Measurements from ENCODE around the gene RASGRF2.

RASGRF2 gene, protein sequence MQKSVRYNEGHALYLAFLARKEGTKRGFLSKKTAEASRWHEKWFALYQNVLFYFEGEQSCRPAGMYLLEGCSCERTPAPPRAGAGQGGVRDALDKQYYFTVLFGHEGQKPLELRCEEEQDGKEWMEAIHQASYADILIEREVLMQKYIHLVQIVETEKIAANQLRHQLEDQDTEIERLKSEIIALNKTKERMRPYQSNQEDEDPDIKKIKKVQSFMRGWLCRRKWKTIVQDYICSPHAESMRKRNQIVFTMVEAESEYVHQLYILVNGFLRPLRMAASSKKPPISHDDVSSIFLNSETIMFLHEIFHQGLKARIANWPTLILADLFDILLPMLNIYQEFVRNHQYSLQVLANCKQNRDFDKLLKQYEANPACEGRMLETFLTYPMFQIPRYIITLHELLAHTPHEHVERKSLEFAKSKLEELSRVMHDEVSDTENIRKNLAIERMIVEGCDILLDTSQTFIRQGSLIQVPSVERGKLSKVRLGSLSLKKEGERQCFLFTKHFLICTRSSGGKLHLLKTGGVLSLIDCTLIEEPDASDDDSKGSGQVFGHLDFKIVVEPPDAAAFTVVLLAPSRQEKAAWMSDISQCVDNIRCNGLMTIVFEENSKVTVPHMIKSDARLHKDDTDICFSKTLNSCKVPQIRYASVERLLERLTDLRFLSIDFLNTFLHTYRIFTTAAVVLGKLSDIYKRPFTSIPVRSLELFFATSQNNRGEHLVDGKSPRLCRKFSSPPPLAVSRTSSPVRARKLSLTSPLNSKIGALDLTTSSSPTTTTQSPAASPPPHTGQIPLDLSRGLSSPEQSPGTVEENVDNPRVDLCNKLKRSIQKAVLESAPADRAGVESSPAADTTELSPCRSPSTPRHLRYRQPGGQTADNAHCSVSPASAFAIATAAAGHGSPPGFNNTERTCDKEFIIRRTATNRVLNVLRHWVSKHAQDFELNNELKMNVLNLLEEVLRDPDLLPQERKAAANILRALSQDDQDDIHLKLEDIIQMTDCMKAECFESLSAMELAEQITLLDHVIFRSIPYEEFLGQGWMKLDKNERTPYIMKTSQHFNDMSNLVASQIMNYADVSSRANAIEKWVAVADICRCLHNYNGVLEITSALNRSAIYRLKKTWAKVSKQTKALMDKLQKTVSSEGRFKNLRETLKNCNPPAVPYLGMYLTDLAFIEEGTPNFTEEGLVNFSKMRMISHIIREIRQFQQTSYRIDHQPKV (N-terminal part only)

DNA sequence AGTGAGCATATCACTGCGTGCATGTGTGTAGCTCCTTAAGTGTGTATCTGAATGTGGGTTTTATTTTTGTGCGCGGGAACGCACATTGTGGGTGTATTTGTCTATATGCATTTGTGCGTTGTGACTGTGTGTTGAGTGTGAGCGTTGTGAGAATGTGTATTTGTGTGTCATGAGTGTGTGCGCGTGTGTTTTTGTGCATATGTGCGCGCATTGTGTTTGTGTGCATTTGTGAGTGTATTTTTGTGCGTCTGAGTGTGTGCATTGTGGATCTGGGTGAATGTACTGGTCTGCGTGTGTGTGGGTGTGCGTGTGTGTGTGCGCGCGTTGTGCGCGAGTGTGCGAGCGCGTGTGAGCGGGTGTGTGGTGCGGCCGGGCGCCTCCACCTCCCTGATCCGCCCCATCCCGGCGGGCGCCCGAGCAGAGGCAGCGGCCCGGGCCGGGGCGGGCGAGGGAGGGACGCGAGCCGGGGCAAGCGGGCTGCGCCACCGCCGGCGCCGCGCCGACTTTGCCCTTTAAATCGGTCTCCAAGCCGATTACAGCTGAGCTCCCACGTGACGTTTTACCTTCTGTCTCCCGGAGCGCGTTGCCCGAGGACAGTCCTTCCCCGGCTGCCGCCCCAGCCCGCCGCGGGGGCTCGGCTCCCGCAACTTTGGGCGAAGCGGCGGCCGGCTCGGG is at the start of gene RASGRF2:
Gene RASGRF2 (plus strand): TSS at position 596 of the 675 bp plus-strand sequence. CDS start 376 bp downstream, outside the sequence.
- DNase-seq (ENCODE audit: low read depth in 2 of 2), result no peak

DNA sequence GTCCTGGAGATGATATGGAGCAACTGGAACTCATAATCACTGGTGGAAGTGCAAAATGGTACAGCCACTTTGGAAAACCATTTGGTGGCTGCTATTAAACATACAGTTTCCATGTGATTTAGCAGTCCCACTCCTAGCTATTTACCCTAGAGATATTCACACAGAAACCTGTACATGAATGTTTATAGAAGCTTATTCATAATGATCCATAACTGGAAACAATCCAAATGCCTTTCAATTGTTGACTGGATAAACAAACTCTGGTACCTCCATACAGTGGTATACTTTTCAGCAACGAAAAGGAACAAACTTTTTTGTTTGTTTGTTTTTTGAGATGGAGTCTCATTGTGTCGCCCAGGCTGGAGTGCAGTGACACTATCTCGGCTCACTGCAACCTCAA is 47.7 kb upstream of the RASGRF2 start:
- DNase-seq (ENCODE audit: low read depth in 2 of 2), result no peak

DNA sequence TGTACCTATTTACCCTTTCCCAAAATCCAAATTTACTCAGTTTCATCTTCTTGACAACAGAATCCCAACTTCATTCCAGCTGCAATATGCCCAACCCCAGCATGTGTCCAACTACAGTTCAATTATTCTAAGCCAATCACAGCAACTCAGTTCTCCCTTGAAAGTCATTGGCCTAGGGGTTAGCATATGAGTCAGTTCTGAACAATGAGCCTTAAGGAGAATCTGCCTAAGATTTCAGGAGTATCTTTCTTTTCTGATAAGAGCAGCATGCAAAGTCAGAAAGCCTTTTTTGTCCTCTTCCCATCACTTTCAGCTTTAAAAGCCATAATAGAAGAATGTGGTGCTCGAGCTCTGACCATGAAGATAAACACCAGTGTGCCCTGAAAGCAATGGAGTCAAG is 44.4 kb upstream of the RASGRF2 start:
- DNase-seq (ENCODE audit: low read depth in 2 of 2), result no peak

DNA sequence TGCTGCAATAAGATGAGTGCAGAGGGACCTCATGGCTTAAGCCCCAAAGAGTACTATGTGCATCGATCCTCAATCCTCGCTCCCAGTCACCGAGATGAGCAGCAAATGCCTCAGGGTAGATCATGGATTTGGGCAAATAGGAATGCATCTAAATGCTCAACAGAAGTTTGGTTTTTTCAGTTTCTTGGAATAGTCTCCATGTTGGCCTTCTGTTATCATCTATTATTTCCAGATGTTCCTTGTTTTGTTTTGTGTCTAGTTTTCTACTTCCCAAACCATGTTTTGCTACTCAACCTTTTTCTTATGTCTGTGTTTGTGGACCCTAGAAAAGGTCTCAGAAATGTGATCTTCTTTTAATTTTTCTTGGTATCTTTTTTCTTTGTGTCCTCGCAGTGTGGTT is 43.5 kb upstream of the RASGRF2 start:
- no peak for DNase-seq (ENCODE audit: low read depth in 2 of 2)

DNA sequence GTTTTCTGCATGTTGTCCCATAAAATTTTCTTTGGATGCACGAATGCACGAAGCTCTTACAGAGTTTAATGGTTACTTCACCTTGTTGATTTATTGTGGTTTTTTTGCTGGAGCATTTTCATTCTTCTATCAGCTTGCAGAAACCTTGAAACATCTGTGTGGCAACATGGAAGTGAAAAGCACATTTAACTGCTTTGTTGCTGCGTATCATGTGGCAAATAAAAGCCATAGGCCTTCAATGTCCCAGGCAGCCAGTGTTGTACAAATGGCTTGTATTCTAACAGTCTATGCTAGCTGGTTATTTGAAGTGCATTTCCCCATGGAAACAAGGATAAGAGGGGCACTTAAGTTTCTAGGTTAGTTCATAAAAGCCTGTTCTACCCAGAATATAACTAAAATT is 42.5 kb upstream of the RASGRF2 start:
- no peak for DNase-seq (ENCODE audit: low read depth in 2 of 2)

DNA sequence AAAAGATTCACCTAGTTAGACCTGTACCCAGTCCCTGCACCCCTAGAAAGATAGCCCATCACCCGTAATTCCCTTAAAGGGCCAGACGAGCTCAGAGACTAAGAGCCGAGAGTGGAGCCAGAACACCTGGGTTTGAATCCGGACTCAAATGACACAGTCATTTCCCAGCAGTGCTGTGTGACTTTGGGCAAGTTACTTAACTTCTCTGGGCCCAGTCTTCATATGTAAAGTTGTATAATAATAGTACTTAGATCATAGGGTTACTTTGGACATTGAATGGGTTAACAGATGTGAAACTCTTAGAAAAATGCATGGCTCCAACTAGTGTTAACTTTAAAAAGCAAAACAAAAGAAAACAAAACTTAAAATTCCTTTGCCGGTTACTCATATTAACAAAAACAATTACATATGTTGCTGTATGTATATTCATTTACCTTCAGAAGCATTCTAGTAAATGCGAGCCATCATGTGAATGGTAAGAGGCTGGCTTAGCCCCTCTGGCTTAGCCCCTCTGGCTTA is 40.4 kb upstream of the RASGRF2 start:
- no peak for DNase-seq (ENCODE audit: low read depth in 2 of 2)

DNA sequence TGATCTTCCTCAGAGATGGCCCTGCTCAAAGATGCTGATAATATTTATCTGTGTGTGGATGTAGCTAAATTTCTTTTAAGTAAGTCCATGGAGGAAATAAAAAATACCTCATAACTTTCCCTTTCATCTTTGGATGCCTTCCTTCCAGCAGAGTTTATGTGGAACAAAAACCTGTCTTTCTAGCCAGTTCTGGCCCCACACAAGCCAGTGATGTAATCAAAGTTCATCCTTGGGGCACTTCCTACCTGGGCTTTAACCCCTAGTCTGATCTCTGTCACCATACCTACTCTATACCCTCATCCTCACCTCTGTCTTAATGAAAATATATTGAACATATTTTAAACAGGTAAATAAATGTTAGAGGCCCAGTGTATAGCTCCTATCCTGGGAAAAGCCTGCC is 39.8 kb upstream of the RASGRF2 start:
- DNase-seq (ENCODE audit: low read depth in 2 of 2), result no peak

DNA sequence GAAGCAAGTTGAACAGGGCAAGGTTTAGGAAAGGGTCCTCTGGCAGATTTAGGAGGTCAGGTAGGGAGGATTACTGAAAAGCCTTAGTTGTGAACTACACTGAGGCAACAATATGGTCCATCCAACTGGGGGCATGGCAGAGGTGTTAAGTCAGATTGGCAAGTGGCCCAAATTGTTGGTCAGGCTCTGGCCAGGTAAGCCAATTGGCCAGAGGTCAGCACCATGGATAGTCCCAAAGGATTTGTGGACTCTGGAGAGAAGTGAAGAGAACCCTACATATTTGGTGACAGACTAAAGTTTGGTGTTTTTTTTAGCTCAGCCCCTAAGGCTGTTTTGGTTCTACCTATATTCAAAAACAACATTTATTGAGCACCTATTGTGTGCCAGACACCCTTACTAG is 39.1 kb upstream of the RASGRF2 start:
- no peak for DNase-seq (ENCODE audit: low read depth in 2 of 2)

DNA sequence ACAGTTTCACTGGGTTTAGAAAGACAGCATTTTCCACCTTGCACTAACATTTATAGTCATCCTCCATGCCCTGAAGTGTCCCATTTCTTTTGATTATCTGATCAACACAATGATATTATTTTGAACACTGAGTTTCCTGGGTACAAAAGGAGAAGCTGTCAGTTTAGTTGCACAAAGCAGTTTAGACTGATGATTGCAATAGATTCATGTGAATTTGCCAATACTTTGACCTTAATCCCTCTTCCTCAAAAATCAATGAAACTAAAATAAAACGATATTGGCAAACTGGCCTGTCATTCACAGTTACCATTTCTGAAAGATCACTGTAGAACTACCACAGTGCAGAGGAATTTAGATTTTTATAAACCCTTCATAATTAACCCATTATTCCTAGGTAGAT is 34.2 kb upstream of the RASGRF2 start:
- no peak for DNase-seq (ENCODE audit: low read depth in 2 of 2)

DNA sequence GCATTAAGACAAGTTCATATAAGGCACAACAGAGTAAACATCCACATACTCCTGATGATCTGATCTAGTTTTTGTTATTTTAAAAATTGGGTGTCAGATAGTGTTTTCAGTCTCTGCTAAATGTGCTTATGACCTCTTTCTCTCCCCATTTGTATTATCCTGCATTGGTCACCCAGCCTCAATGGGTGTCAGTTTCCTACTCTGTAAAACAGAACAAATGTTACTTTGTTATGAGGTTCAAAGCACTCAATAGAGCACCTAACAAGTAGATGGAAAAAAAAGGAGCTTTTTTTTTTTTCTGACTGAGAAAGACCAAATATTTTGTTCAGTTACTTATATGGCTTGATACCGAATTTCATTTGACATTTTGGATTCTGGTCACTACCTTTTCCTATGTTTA is 33.6 kb upstream of the RASGRF2 start:
- no peak for DNase-seq (ENCODE audit: low read depth in 2 of 2)

DNA sequence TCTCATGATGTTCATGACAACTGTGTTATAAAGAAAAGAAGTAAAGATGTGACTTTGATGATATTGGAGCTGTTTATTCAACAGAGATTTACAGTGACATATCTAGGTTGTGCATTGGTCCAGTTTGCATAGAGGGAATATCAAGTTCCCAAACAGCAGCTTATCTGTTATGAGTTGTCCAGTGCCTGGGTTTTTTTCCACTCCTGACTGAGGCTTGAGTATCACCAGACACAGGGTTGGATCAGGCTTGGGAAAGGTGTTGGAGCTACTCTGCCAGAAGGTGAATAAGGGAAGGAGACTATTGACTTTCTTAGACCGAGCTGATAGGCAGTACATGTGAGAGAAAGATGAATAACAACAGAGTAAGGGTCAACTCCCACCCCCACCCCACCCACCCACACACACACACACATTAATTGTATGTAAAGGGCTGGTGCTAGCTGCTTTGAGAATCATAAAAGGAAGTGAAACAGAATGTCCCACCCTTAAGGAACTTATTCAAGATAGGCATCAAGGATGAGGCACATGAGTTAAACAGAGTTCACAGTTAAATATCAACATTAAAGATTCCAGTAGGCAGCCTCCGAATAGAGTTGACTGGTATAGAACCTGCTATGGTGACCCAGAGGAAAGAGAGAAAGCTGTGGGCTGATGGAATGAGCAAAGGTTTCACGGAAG is 33.0 kb upstream of the RASGRF2 start:
- DNase-seq (ENCODE audit: low read depth in 2 of 2), result no peak

DNA sequence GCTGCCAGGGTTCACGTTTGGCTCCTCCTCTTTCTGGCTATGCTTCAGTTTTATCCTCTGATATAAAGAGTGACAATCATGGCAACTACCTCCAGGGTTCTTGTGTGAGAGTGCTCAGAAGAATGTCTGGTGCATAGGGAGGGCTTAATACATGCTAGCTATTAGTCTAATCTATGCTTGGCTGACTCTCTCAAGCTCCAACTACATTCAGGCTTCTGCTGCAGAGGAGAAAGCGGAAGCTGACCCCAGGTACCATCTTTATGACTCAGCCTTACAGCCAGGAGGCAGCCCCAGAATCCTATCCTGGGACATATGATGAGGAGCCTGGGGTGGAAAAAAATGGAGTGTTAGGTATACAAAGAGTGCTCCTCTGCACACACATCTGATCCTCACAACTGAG is 32.1 kb upstream of the RASGRF2 start:
- DNase-seq (ENCODE audit: low read depth in 2 of 2), result no peak

DNA sequence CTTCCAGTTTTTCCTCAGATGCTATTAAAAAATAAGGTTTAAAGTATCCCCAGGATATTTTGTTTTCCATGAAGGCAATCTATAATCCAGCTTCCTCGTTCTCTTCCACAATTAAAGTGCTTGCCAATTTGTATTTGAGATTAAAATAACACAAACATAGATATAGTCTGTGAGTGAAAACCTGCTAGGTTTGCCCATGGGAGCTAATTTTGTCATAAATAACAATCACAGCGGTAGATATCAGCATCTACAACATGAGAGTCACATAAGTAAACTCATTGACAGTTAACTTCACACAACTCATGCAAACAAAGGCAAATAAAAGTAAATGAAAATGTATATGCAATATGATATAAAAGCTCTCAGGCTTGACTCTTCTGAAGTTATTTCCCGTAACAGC is 29.2 kb upstream of the RASGRF2 start:
- DNase-seq (ENCODE audit: low read depth in 2 of 2), result no peak

DNA sequence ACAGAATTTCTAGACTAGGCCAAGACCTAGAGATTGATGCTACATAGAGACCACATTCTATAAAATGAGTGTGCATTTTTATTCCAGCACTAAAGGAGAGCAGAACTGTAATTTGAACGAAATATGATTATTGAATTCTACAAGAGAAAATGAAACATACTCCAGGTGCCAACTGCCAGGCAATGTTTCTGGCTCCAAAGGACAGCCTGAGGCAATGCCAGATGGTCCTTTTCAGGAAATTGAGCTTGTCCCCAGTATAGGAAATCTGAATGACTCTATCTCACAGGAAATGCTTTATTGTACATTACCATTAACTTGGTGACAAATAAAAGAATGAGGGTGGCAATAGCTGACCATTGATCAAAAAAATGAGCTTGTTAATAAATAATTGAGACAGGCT is 28.8 kb upstream of the RASGRF2 start:
- DNase-seq (ENCODE audit: low read depth in 2 of 2), result no peak

DNA sequence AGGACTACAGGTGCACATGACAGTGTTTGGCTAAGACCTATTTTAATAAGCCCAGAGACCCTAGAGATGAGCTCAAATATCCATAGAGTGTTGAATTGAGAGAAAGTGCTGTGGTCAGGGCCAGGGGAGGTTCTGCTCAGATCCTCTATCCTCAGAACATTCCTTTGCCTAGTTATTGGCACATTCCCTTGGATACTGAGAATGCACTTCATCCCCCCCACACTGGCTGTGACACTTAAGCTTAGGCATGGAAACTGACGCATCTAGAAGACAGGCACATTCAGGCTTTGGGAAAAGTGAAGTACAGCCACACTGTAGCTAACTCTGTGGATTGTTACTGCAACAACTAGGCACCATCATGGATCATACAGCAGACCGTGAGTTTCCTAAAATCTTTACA is 27.1 kb upstream of the RASGRF2 start:
- DNase-seq (ENCODE audit: low read depth in 2 of 2), result no peak

DNA sequence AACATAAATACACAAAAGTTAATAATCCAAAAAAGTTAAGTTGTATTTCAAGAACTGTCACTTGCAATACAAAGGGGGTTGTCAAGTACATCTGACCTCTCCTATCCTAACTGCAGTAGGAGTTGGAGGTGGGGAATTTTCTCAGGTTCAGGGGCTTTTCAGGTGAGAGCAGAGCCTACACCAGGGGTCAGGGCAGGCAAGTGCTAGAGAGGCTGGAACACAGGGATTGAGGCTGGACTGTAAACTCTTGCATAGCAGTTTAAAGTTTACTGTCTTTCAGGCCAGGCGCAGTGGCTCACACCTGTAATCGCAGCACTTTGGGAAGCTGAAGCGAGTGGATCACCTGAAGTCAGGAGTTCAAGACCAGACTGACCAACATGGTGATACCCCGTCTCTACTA is 25.4 kb upstream of the RASGRF2 start:
- no peak for DNase-seq (ENCODE audit: low read depth in 2 of 2)

DNA sequence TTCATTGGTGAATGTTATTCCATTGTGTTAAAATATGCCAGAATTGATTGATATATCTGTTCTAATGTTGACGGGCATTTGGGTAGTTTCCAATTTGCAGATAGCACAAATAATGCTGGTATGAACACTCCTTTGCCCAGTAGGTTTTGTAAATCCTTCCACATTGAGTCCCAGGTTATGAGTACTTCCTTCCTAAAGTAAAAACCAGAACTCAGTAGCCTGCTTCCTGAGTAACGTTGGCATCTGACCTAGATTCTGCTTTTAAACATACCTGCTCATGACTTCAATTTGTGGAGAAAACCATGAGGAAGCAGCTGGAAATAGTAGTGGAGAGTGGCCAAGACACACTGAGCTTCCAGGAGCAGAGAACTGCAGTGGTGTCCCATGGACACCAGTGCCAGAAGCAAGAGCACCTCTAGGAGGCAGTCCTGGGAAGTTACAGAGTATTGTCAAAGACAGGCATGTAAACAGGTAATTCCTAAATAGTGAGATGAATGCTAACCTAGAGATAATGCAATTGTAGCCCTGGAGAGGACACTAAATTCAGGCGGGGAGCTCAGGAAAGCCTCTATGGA is 24.3 kb upstream of the RASGRF2 start:
- DNase-seq (ENCODE audit: low read depth in 2 of 2), result no peak

DNA sequence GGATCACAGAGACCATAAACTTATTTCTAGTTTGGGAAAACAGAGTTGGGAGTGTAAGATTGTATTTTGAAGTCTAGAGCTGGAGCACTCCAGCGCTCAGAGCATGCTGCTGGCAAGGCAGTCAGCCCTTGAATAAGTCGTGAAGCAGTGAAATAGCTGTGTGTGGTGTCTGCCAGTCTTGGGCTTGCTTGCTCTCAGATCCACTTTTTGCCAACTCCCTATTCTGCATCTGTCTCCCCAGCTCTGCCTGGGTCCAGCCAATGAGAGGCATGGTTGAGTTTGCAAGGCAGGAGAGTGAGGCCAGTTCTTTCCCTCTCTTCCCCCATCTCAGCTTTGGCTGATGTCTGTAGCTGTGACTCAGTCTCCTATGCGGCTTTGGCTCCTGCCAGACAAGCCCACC is 23.3 kb upstream of the RASGRF2 start:
- no peak for DNase-seq (ENCODE audit: low read depth in 2 of 2)

DNA sequence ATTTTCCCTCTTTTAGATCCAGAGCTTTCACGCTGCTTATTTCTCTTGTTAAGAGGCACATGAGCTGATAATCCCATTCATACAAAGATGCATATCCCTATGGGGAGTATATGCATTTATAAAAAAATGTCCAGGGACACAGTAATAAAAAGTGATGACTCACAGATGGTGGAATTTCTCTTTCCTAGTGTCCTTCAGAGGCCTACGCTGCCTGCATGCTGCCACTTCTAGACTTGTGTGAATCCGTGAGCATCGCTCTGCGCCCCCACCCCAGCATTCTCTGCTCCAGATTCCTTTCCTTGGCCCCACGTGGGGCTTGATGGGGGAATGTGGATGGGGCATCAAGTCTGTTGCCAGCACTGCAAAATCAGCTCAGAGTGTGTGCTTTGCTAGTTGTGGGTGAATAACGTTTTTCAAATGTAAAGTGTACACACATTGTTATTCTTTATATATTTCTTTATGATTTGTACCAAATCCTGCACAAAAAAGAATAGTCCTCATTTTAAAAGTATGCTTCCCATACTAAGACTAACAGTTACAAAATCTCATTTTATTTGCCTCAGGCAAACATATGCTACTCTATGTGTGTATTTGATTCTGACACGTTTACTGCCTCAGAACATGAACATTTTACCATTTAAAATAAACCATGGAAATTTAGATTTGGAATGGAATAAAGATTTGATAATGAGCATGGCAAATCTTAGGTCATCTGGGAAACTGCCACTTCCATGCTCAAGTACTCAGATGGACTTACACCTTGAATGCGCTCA is 22.4 kb upstream of the RASGRF2 start:
- no peak for DNase-seq (ENCODE audit: low read depth in 2 of 2)

DNA sequence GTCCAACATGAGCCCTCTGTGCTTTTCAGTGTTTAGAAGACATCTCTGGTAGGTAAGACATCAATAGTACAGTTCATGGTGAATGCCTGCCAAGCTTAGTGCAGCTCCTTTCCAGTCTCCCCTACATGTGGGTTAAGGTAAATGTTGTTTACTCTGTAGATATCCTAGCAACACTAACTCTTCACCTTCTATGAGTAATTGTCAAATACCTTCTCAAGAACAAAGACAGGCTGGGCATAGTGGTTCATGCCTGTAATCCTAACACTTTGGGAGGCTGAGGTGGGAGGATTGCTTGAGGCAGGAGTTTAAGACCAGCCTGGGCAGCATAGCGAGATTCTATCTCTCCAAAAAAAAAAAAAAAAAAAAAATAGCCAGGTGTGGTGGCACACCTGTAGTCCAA is 18.7 kb upstream of the RASGRF2 start:
- DNase-seq (ENCODE audit: low read depth in 2 of 2), result no peak

Measured in fibroblast of skin of left biceps (primary cell).